Vagina (tissue), 2 donors: ENCODE results near the gene BUD23. TPM values are rescaled to one million over a fixed set of nuclear protein-coding genes. Genes with fewer than 3 reads are reported as not detected.

Source experiments
- DNase-seq, 2 donors: peaks; one replicate each; pipeline ENCODE4 v3.0.0-alpha.2; 2017; ENCODE audit errors: extremely low spot score in 2 of 2
- H3K27ac ChIP-seq: fragments of 200-600 bp; sonication (generic); one replicate; pipeline ENCODE4 v1.5.1; 2019
- H3K27me3 ChIP-seq: fragments of 200-600 bp; sonication (generic); one replicate; pipeline ENCODE4 v1.5.1; 2019
- H3K36me3 ChIP-seq, 2 donors: fragments of 200-600 bp; sonication (generic); one replicate each; pipeline ENCODE4 v1.5.1; 2017 to 2019
- H3K4me1 ChIP-seq: fragments of 200-600 bp; sonication (generic); one replicate; pipeline ENCODE4 v1.5.1; 2019
- H3K4me3 ChIP-seq, 2 donors: fragments of 200-600 bp; sonication (generic); 1 replicate in 1 of 2; 2 replicates in 1 of 2; pipeline ENCODE4 v1.5.1; 2016 to 2019
- H3K9me3 ChIP-seq: fragments of 200-600 bp; sonication (generic); one replicate; pipeline ENCODE4 v1.5.1; 2019
- CTCF ChIP-seq, 3 experiments: fragments of 450-650 bp in 2 of 3; fragments of 200-600 bp in 1 of 3; sonication (generic) in 1 of 3; IDR thresholded peaks; one replicate each; pipeline ENCODE4 v1.5.1; 2017 to 2019; ENCODE audit warnings: antibody characterized with exemption in 3 of 3, mild to moderate bottlenecking in 2 of 3, moderate library complexity in 2 of 3
- POLR2A ChIP-seq, 2 donors: fragments of 450-650 bp; IDR thresholded peaks; one replicate each; pipeline ENCODE4 v1.6.1; 2017; ENCODE audit warnings: antibody characterized with exemption in 2 of 2, mild to moderate bottlenecking in 2 of 2, moderate library complexity in 2 of 2
- POLR2AphosphoS5 ChIP-seq, 2 donors: sonication (generic); formaldehyde crosslinking; IDR thresholded peaks; one replicate each; pipeline ENCODE4 v1.9.0; 2017; ENCODE audit warnings: antibody characterized with exemption in 2 of 2, mild to moderate bottlenecking in 2 of 2, low read depth in 1 of 2; ENCODE audit not compliant: insufficient read depth in 1 of 2
- intact Hi-C: fragments of 100-400 bp; cut with DNase I; formaldehyde crosslinking; loops from one replicate; pipeline ENCODE4 v1.15.1; 2023
- total RNA-seq: library from RNA; depleted of rRNA; stranded (reverse); fragments of >200 nt; gene quantifications from one replicate; pipeline ENCODE4 v1.2.3, GENCODE V29; 2016

Gene BUD23
- total RNA-seq, 1 donor from 2014 or later: 49.8 TPM

GRCh38 chr7:73681031-73681430, 2.4 kb upstream of the BUD23 start:
- Histone ChIP-seq H3K4me3 (no peak overlapping the region), H3K4me1 (peaks cover 55% of the 10 kb centered on the region)
- intact Hi-C loops: no loop called here

GRCh38 chr7:73682745-73683055, 697 bp upstream of the BUD23 start:
- Histone ChIP-seq H3K4me3 (peak overlapping the region; percentile 74 to 98), H3K27me3 (no peaks in the 10 kb centered on the region), H3K4me1 (peaks cover 55% of the 10 kb centered on the region), H3K27ac (peak overlapping the region; percentile 70), H3K9me3 (no peaks in the 10 kb centered on the region), H3K36me3 (peaks cover 0 to 14% of the 10 kb centered on the region in 2 donors)
- no peak for TF ChIP-seq POLR2AphosphoS5 (IDR thresholded peaks at IDR 0.05; ENCODE audit: insufficient read depth in 1 of 2, low read depth in 1 of 2)
- no peak for TF ChIP-seq POLR2A (IDR thresholded peaks at IDR 0.05)
- TF ChIP-seq CTCF (IDR thresholded peaks at IDR 0.05): no peak
- DNase-seq: no peak
- intact Hi-C loops: no loop called here

More at GRCh38 chr7:73681031-73681430, 2.4 kb upstream of the BUD23 start:
- H3K27ac ChIP-seq: no peak overlapping the region
- no peaks in the 10 kb centered on the region for H3K9me3 ChIP-seq
- no peak for TF ChIP-seq POLR2A (IDR thresholded peaks at IDR 0.05)
- TF ChIP-seq POLR2AphosphoS5 (IDR thresholded peaks at IDR 0.05; ENCODE audit: insufficient read depth in 1 of 2, low read depth in 1 of 2): no peak
- no peak for TF ChIP-seq CTCF (IDR thresholded peaks at IDR 0.05)
- H3K36me3 ChIP-seq: no peaks in the 10 kb centered on the region
- H3K27me3 ChIP-seq: no peaks in the 10 kb centered on the region
- DNase-seq: no peak

- peak overlapping the region; percentile 70 for H3K27ac ChIP-seq
- no peaks in the 10 kb centered on the region for H3K27me3 ChIP-seq
- DNase-seq: no peak
- H3K4me3 ChIP-seq: peak overlapping the region; percentile 74 to 98
- intact Hi-C loops: no loop called here
- H3K4me1 ChIP-seq: peaks cover 55% of the 10 kb centered on the region
- H3K9me3 ChIP-seq: no peaks in the 10 kb centered on the region
- TF ChIP-seq CTCF (IDR thresholded peaks at IDR 0.05): no peak
- peak in 1 of 2 donors; percentile 12 for TF ChIP-seq POLR2AphosphoS5 (IDR thresholded peaks at IDR 0.05; ENCODE audit: insufficient read depth in 1 of 2, low read depth in 1 of 2)
- H3K36me3 ChIP-seq: peaks cover 0 to 17% of the 10 kb centered on the region in 2 donors
Measured at GRCh38 chr7:73683788-73684693, 644 bp downstream of the BUD23 start.

- peaks cover 45% of the 10 kb centered on the region for H3K4me1 ChIP-seq
- no peak for DNase-seq
- no peak for TF ChIP-seq POLR2A (IDR thresholded peaks at IDR 0.05)
- TF ChIP-seq POLR2AphosphoS5 (IDR thresholded peaks at IDR 0.05; ENCODE audit: insufficient read depth in 1 of 2, low read depth in 1 of 2): no peak
- peaks cover 0 to 27% of the 10 kb centered on the region in 2 donors for H3K36me3 ChIP-seq
- intact Hi-C loops: no loop called here
- no peak overlapping the region for H3K4me3 ChIP-seq
- no peaks in the 10 kb centered on the region for H3K27me3 ChIP-seq
- no peaks in the 10 kb centered on the region for H3K9me3 ChIP-seq
- no peak overlapping the region for H3K27ac ChIP-seq
Measured at GRCh38 chr7:73685311-73685710, 1.9 kb downstream of the BUD23 start.

- no peak for DNase-seq
- TF ChIP-seq POLR2A (IDR thresholded peaks at IDR 0.05): no peak
- no peak for TF ChIP-seq POLR2AphosphoS5 (IDR thresholded peaks at IDR 0.05; ENCODE audit: insufficient read depth in 1 of 2, low read depth in 1 of 2)
- no peak for TF ChIP-seq CTCF (IDR thresholded peaks at IDR 0.05)
- intact Hi-C loops: no loop called here
- H3K4me3 ChIP-seq: no peak overlapping the region
- no peaks in the 10 kb centered on the region for H3K9me3 ChIP-seq
- no peak overlapping the region for H3K27ac ChIP-seq
- peaks cover 0 to 53% of the 10 kb centered on the region in 2 donors for H3K36me3 ChIP-seq
- H3K4me1 ChIP-seq: peaks cover 21% of the 10 kb centered on the region
- H3K27me3 ChIP-seq: no peaks in the 10 kb centered on the region
Measured at GRCh38 chr7:73688288-73688687, 4.9 kb downstream of the BUD23 start.
